Suprapubic skin (tissue), 4 donors: ENCODE measurements around the gene AP4S1. TPM values are rescaled to one million over a fixed set of nuclear protein-coding genes. Genes with fewer than 3 reads are reported as not detected.
"Not testable (repeated sequence)": the region's sequence is repeated elsewhere in the genome, so short reads cannot be mapped to it uniquely, and the experiment has no call there.

Source experiments
- DNase-seq, 2 donors: peaks; one replicate each; pipeline ENCODE4 v3.0.0-alpha.2; 2019; ENCODE audit warnings: low spot score in 2 of 2
- H3K27ac ChIP-seq: fragments of 200-600 bp; sonication (generic); one replicate; pipeline ENCODE4 v1.5.1; 2019
- H3K27me3 ChIP-seq: fragments of 200-600 bp; sonication (generic); one replicate; pipeline ENCODE4 v1.5.1; 2019
- H3K36me3 ChIP-seq: fragments of 200-600 bp; sonication (generic); one replicate; pipeline ENCODE4 v1.5.1; 2019
- H3K4me1 ChIP-seq: fragments of 200-600 bp; sonication (generic); one replicate; pipeline ENCODE4 v1.5.1; 2019
- H3K4me3 ChIP-seq: fragments of 200-600 bp; sonication (generic); one replicate; pipeline ENCODE4 v1.5.1; 2019; ENCODE audit warnings: mild to moderate bottlenecking
- H3K9me3 ChIP-seq: fragments of 200-600 bp; sonication (generic); one replicate; pipeline ENCODE4 v1.5.1; 2019
- EP300 ChIP-seq: sonication (generic); formaldehyde crosslinking; IDR thresholded peaks from one replicate; pipeline ENCODE4 v1.6.1; 2017; ENCODE audit warnings: antibody characterized with exemption
- POLR2A ChIP-seq, 2 donors: fragments of 450-650 bp; IDR thresholded peaks; one replicate each; pipeline ENCODE4 v1.6.1; 2017; ENCODE audit warnings: antibody characterized with exemption in 2 of 2, mild to moderate bottlenecking in 2 of 2, moderate library complexity in 2 of 2
- POLR2AphosphoS5 ChIP-seq, 3 donors: sonication (generic); formaldehyde crosslinking; IDR thresholded peaks; one replicate each; pipeline ENCODE4 v1.6.1; 2017; ENCODE audit warnings: antibody characterized with exemption in 3 of 3
- WGBS: methylation state at CpG from one replicate; pipeline ENCODE4 v1.1.5; 2018; 5-methylcytosine and 5-hydroxymethylcytosine counted together
- total RNA-seq, 4 donors: library from RNA; depleted of rRNA; stranded (reverse); fragments of >200 nt; gene quantifications; one replicate each; pipeline ENCODE4 v1.1.0, GENCODE V29; 2016
- TF ChIP-seq, protein P1 (sequence below), 2 donors: fragments of 200-600 bp in 1 of 2; fragments of 450-650 bp in 1 of 2; sonication (generic) in 1 of 2; IDR thresholded peaks; one replicate each; pipeline ENCODE4 v1.5.1; 2016 to 2019; ENCODE audit warnings: antibody characterized with exemption in 2 of 2, mild to moderate bottlenecking in 1 of 2, moderate library complexity in 1 of 2

AP4S1 gene
- total RNA-seq, 4 donors from 2014 or later = 4.5 to 7.4 (median 5.2) TPM

DNA sequence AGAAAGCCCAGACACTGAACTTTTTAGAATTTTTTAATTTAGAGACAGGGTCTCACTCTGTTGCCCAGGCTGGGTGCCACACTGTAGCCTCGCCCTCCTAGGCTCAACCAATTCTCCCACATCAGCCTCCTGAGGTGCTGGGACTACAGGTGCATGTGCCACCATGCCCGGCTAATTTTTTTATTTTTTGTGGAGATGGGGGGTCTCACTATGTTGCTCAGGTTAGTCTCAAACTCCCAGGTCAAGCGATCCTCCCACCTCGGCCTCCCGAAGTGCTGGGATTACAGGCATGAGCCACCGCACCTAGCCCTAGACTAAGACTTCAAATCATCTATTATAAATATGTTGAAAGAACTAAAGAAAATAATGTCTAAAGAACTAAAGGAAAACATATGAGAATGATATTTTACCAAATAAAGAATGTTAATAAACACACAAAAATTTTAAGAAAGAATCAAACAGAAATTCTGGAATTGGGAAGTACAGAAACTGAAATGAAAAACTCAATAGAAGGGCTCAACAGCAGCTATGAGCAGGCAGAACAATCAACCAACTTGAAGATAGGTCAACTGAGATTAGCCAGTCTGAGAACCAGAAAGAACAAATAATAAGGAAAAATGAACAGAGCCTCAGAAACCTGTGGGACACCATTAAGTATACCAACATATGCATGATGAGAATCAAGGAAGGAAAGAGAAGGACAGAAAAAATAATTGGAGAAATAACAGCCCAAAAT is 26.2 kb upstream of the AP4S1 start:
- H3K9me3 ChIP-seq = peaks cover 12% of the 10 kb centered on the region
- peaks cover 19% of the 10 kb centered on the region for H3K4me1 ChIP-seq
- no peak overlapping the region for H3K27ac ChIP-seq
- no peak overlapping the region for H3K4me3 ChIP-seq
- no peak for TF ChIP-seq EP300
- TF ChIP-seq, protein P1, sequence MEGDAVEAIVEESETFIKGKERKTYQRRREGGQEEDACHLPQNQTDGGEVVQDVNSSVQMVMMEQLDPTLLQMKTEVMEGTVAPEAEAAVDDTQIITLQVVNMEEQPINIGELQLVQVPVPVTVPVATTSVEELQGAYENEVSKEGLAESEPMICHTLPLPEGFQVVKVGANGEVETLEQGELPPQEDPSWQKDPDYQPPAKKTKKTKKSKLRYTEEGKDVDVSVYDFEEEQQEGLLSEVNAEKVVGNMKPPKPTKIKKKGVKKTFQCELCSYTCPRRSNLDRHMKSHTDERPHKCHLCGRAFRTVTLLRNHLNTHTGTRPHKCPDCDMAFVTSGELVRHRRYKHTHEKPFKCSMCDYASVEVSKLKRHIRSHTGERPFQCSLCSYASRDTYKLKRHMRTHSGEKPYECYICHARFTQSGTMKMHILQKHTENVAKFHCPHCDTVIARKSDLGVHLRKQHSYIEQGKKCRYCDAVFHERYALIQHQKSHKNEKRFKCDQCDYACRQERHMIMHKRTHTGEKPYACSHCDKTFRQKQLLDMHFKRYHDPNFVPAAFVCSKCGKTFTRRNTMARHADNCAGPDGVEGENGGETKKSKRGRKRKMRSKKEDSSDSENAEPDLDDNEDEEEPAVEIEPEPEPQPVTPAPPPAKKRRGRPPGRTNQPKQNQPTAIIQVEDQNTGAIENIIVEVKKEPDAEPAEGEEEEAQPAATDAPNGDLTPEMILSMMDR (IDR thresholded peaks at IDR 0.05) = no peak
- TF ChIP-seq POLR2AphosphoS5 (IDR thresholded peaks at IDR 0.05) = no peak
- no peak for TF ChIP-seq POLR2A (IDR thresholded peaks at IDR 0.05)
- H3K36me3 ChIP-seq = peaks cover 19% of the 10 kb centered on the region
- DNase-seq = no peak
- no peaks in the 10 kb centered on the region for H3K27me3 ChIP-seq
- 96% methylated on average over 6 of the region's 6 CpGs for WGBS

GRCh38 chr14:31000629-31001338 is 24.7 kb upstream of the AP4S1 start:
- Histone ChIP-seq H3K4me3 (no peak overlapping the region), H3K9me3 (peaks cover 12% of the 10 kb centered on the region), H3K27ac (no peak overlapping the region), H3K4me1 (peaks cover 5% of the 10 kb centered on the region), H3K36me3 (peaks cover 21% of the 10 kb centered on the region), H3K27me3 (no peaks in the 10 kb centered on the region)
- DNase-seq = no peak
- TF ChIP-seq POLR2A (IDR thresholded peaks at IDR 0.05) (no peak), EP300 (no peak)
- 89% methylated on average over 3 of the region's 3 CpGs for WGBS

DNA sequence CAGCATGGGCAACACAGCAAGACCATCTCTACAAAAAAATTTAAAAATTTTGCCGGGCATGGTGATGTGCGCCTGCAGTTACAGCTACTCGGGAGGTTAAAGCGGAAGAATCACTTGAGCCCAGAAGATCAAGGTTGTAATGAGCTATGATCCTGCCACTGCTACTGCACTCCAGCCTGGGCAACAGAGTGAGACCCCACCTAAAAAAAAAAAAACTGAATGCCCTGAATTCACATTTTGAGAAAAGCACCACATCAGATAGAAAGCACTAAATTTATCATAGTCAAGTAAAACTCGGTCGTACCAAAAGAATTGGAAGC is 24.1 kb upstream of the AP4S1 start:
- 95% methylated on average over 6 of the region's 6 CpGs for WGBS

DNA sequence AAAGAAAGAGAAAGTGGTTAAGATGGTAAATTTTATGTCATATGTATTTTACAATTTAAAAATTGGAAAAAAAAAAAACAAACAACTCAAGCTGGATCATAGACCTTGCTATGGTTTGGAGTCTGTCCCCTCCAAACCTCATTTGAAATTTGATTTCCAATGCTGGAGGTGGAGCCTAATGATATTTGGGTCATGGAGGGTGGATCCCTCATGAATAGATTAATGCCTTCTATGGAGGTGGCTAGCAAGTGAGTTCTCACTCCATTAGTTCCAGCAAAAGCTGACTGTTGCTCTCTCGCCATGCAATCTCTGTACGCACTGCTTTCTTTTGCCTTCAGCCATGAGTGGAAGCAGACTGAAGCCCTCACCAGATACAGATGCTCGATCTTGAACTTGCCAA is 22.2 kb upstream of the AP4S1 start:
- DNase-seq = no peak
- Histone ChIP-seq H3K27me3 (no peaks in the 10 kb centered on the region), H3K27ac (no peak overlapping the region), H3K36me3 (peaks cover 18% of the 10 kb centered on the region), H3K4me3 (no peak overlapping the region), H3K4me1 (no peaks in the 10 kb centered on the region), H3K9me3 (peaks cover 8% of the 10 kb centered on the region)
- WGBS = 83% methylated on average over 3 of the region's 3 CpGs
- TF ChIP-seq POLR2AphosphoS5 (IDR thresholded peaks at IDR 0.05) (no peak), EP300 (no peak), POLR2A (IDR thresholded peaks at IDR 0.05) (no peak)
- TF ChIP-seq, protein P1 (IDR thresholded peaks at IDR 0.05) = no peak

More for the DNA sequence above, 24.1 kb upstream of the AP4S1 start:
- Histone ChIP-seq H3K27ac (no peak overlapping the region), H3K4me1 (no peaks in the 10 kb centered on the region), H3K4me3 (no peak overlapping the region), H3K36me3 (peaks cover 24% of the 10 kb centered on the region), H3K27me3 (no peaks in the 10 kb centered on the region), H3K9me3 (peaks cover 12% of the 10 kb centered on the region)
- TF ChIP-seq POLR2A (IDR thresholded peaks at IDR 0.05) (no peak), EP300 (no peak)
- TF ChIP-seq, protein P1 (IDR thresholded peaks at IDR 0.05) = no peak
- DNase-seq = no peak

DNA sequence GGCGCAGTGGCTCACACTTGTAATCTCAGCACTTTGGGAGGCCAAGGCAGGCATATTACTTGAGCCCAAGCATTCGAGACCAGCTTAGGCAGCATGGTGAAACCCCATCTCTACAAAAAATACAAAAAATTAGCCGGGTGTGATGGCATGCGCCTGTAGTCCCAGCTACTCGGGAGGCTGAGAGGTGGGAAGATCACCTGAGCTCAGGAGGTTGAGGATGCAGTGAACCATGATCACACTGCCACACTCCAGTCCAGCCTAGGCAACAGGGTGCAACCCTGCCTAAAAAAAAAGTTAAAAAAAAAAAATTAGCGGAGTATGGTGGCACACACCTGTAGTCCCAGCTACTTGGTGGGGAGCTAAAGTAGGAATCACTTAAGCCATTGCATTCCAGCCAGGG is 21.4 kb upstream of the AP4S1 start:
- WGBS = 93% methylated on average over 6 of the region's 6 CpGs
- H3K4me3 ChIP-seq, H3K9me3 ChIP-seq, H3K27me3 ChIP-seq, H3K27ac ChIP-seq, DNase-seq, H3K4me1 ChIP-seq: not testable (repeated sequence)
- peaks cover 11% of the 10 kb centered on the region for H3K36me3 ChIP-seq

DNA sequence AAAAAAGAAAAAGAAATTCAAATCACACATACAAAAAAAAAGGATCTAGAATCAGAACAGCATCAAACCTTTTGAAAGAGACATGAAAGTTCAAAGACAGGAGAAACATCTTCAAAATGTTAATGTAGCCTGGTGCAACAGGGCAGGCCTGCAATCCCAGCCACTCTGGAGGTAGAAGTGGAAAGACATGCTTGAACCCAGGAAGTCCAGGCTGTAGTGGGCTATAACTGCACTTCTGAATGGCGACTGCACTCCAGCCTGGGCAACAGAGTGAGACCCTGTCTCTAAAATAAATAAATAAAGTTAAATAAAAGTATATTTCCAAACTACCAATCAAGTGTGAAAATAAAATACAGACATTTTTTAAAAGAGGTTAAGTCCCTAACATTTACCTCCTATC is 18.7 kb upstream of the AP4S1 start:
- peaks cover 10% of the 10 kb centered on the region for H3K36me3 ChIP-seq
- H3K4me3 ChIP-seq = no peak overlapping the region
- DNase-seq = no peak
- H3K4me1 ChIP-seq = no peaks in the 10 kb centered on the region
- WGBS = 96% methylated on average over 1 of the region's 1 CpG
- H3K27me3 ChIP-seq = no peaks in the 10 kb centered on the region
- H3K27ac ChIP-seq = no peak overlapping the region
- TF ChIP-seq EP300 = no peak
- no peaks in the 10 kb centered on the region for H3K9me3 ChIP-seq
